K562 (cell line): Measurements from ENCODE around the gene TMPRSS9. TPM values are rescaled to one million over a fixed set of nuclear protein-coding genes. Genes with fewer than 3 reads are reported as not detected.

Source experiments
- ATAC-seq: fragments of 200-7000 bp; cut with Tn5 transposase; 3 replicates; pipeline ENCODE4 v1.9.1; 2020; ENCODE audit warnings: moderate library complexity
- BruUV-seq: library from RNA; stranded (reverse); fragments of 400-500 nt; replicated peaks from 2 replicates; lab custom pipeline; 2021; lab: Mats Ljungman, UMichigan
- CTCF ChIA-PET: fragments of 300-600 bp; formaldehyde crosslinking; extraction: SDS; loops from one replicate; lab custom pipeline; 2021; ENCODE audit warnings: low intra/inter-chr PET ratio; lab: Yijun Ruan, JAX
- POLR2A ChIA-PET: fragments of 300-600, 350-650 bp; sonication (Branson Sonifier 250); formaldehyde crosslinking; extraction: SDS; loops from one replicate; lab custom pipeline; 2021; ENCODE audit warnings: antibody characterized with exemption, inconsistent platforms; lab: Yijun Ruan, JAX
- DNase-seq, 4 experiments: peaks; one replicate each; pipeline versions ENCODE4 v3.0.0 to v3.0.0-alpha.2; 2011 to 2018; ENCODE audit warnings: low spot score in 3 of 4, mixed read lengths in 3 of 4; ENCODE audit errors: extremely low read depth in 1 of 4
- FAIRE-seq: peaks from 2 replicates; lab custom pipeline; 2011; peaks lifted over from hg19 to GRCh38; lab: Jason Lieb, UNC
- H2AFZ ChIP-seq: 2 replicates; pipeline ENCODE4 v1.6.0; 2011; ENCODE audit warnings: low read depth, low read length, control low read depth, inconsistent platforms
- H3K27ac ChIP-seq: fragments of 200-600 bp; 3 replicates; pipeline ENCODE4 v1.8.0; 2011; ENCODE audit warnings: low read depth, mild to moderate bottlenecking, control low read depth, inconsistent platforms, low read length, moderate library complexity, mixed read lengths; ENCODE audit errors: extremely low read depth
- H3K27me3 ChIP-seq, 2 experiments: fragments of 300-600 bp in 1 of 2; 2 replicates in 1 of 2; 3 replicates in 1 of 2; pipeline versions ENCODE4 v1.6.0 to v1.8.0; 2011; ENCODE audit warnings: inconsistent platforms in 2 of 2, low read length in 2 of 2, mild to moderate bottlenecking in 1 of 2, mixed read lengths in 1 of 2, moderate library complexity in 1 of 2; ENCODE audit not compliant: control insufficient read depth in 2 of 2, insufficient read depth in 2 of 2
- H3K36me3 ChIP-seq: fragments of 300-600 bp; 3 replicates; pipeline ENCODE4 v1.8.0; 2011; ENCODE audit warnings: mild to moderate bottlenecking, low read length, inconsistent platforms; ENCODE audit not compliant: control insufficient read depth, insufficient read depth
- H3K4me1 ChIP-seq, 2 experiments: fragments of 200-600 bp in 1 of 2; replicated peaks in 1 of 2; 2 replicates in 1 of 2; 3 replicates in 1 of 2; pipeline versions ENCODE4 v1.5.1 to v1.8.0; 2011; ENCODE audit warnings: inconsistent platforms in 2 of 2, low read length in 2 of 2, mild to moderate bottlenecking in 1 of 2, mixed read lengths in 1 of 2, moderate library complexity in 1 of 2; ENCODE audit not compliant: control insufficient read depth in 2 of 2, insufficient read depth in 2 of 2
- H3K4me2 ChIP-seq: 2 replicates; pipeline ENCODE4 v1.6.1; 2011; ENCODE audit warnings: low read length, control low read depth, inconsistent platforms, mixed read lengths; ENCODE audit not compliant: insufficient read depth
- H3K4me3 ChIP-seq: fragments of 200-600 bp; sonication (generic), shearing (Covaris generic); 2 replicates; pipeline ENCODE4 v1.5.1; 2016; ENCODE audit warnings: control low read depth, inconsistent platforms
- H3K79me2 ChIP-seq: fragments of 200-600 bp; 3 replicates; pipeline ENCODE4 v1.8.0; 2011; ENCODE audit warnings: low read length, inconsistent platforms; ENCODE audit not compliant: control insufficient read depth, insufficient read depth
- H3K9ac ChIP-seq, 2 experiments: 2 replicates each; pipeline versions ENCODE4 v1.6.0 to v1.6.1; 2011; ENCODE audit warnings: low read depth in 2 of 2, low read length in 2 of 2, control low read depth in 1 of 2, inconsistent platforms in 1 of 2, mild to moderate bottlenecking in 1 of 2, mixed read lengths in 1 of 2; ENCODE audit not compliant: insufficient read depth in 1 of 2
- H3K9me1 ChIP-seq: one replicate; pipeline ENCODE4 v1.6.0; 2011; ENCODE audit warnings: inconsistent platforms, mild to moderate bottlenecking, low read length, moderate library complexity; ENCODE audit not compliant: control insufficient read depth, insufficient read depth
- H3K9me3 ChIP-seq: replicated peaks from 2 replicates; pipeline ENCODE4 v1.5.1; 2011; ENCODE audit warnings: low read depth, low read length, inconsistent platforms; ENCODE audit not compliant: control insufficient read depth, insufficient read depth
- H4K20me1 ChIP-seq: replicated peaks from 2 replicates; pipeline ENCODE4 v1.6.1; 2011; ENCODE audit warnings: low read length, inconsistent platforms, mixed read lengths; ENCODE audit not compliant: control insufficient read depth, insufficient read depth
- BRF2 ChIP-seq: IDR thresholded peaks from 3 replicates; pipeline ENCODE4 v1.6.1; 2011; ENCODE audit warnings: borderline replicate concordance, mild to moderate bottlenecking; ENCODE audit not compliant: insufficient read length, insufficient read depth
- CBFA2T3 ChIP-seq: fragments of 450-650 bp; IDR thresholded peaks from 2 replicates; pipeline ENCODE4 v1.6.1; 2017
- ESRRA ChIP-seq: fragments of 450-650 bp; IDR thresholded peaks from 2 replicates; pipeline ENCODE4 v1.6.1; 2014; ENCODE audit warnings: low read depth, mild to moderate bottlenecking, moderate library complexity, borderline replicate concordance
- HOXB6 ChIP-seq: fragments of 250-450 bp; sonication (Bioruptor Pico); IDR thresholded peaks from 2 replicates; pipeline ENCODE4 v1.5.1; 2022; ENCODE audit warnings: mild to moderate bottlenecking, borderline replicate concordance
- JUND ChIP-seq, 2 experiments: IDR thresholded peaks; 2 replicates in 1 of 2; 3 replicates in 1 of 2; pipeline ENCODE4 v1.6.1; 2011; ENCODE audit warnings: borderline replicate concordance in 2 of 2, low read depth in 2 of 2, low read length in 2 of 2, improper control_type of control experiment in 1 of 2, missing biosample characterization in 1 of 2, missing genetic modification characterization in 1 of 2, missing genetic modification reagents in 1 of 2
- TFAP4 ChIP-seq: sonication (generic); formaldehyde crosslinking; IDR thresholded peaks from 2 replicates; pipeline ENCODE4 v1.8.0; 2022; ENCODE audit warnings: missing genetic modification reagents, mild to moderate bottlenecking, moderate library complexity, borderline replicate concordance
- ZFP91 ChIP-seq: sonication (generic); formaldehyde crosslinking; IDR thresholded peaks from 2 replicates; pipeline ENCODE4 v1.8.0; 2022; ENCODE audit warnings: mild to moderate bottlenecking, missing genetic modification reagents
- ZNF785 ChIP-seq: fragments of 250-450 bp; sonication (Bioruptor Pico); IDR thresholded peaks from 2 replicates; pipeline ENCODE4 v1.4.0; 2020; ENCODE audit warnings: mild to moderate bottlenecking
- WGBS: fragments of 100-300 bp; shearing (Covaris generic); methylation state at CpG from one replicate; pipeline ENCODE4 v1.1.6; 2016; ENCODE audit warnings: low coverage, mixed read lengths; ENCODE audit not compliant: insufficient coverage; ENCODE audit errors: missing lambda C conversion rate; 5-methylcytosine and 5-hydroxymethylcytosine counted together
- in situ Hi-C: fragments of 300-500 bp; cut with MboI; formaldehyde crosslinking; loops from 4 replicates; pipeline ENCODE4 v1.15.0; 2018; ENCODE audit warnings: inconsistent platforms, mixed read lengths
- intact Hi-C: fragments of 100-400 bp; cut with micrococcal nuclease; formaldehyde crosslinking; loops from 2 replicates; pipeline ENCODE4 v1.14.2; 2022
- polyA plus RNA-seq, 8 experiments: library from polyadenylated mRNA; depleted of rRNA in 4 of 8; stranded (reverse) in 5 of 8; unstranded in 3 of 8; fragments of >200 nt; fragmentation: Nextera tagmentation in 2 of 8; fragmentation: Illumina TruSeq in 1 of 8; extraction: Ambion mirVana in 2 of 8; extraction: Trizol in 1 of 8; gene quantifications; 2 replicates each; pipeline versions ENCODE4 v1.2.1 to v1.2.3, GENCODE V29; 2011 to 2014; ENCODE audit warnings: inconsistent platforms in 1 of 8, missing spikeins in 1 of 8
- total RNA-seq, 7 experiments: library from RNA; depleted of rRNA in 6 of 7; stranded (reverse); fragments of >200 nt in 6 of 7; fragmentation: Illumina TruSeq in 2 of 7; extraction: Trizol in 2 of 7; gene quantifications; 2 replicates each; pipeline versions ENCODE4 v1.2.1 to v1.2.3, GENCODE V29; 2011 to 2021; ENCODE audit warnings: low replicate concordance in 1 of 7

Gene TMPRSS9
- total and polyA plus RNA-seq, 9 of the 15 experiments (the other 6 are each of a cell fraction or from before 2014, with no cell fraction given), result 0.01 to 0.03 TPM; not detected in 7

- Histone ChIP-seq H3K4me2 (no peak overlapping the region), H4K20me1 (no peaks in the 10 kb centered on the region), H3K36me3 (no peaks in the 10 kb centered on the region), H3K9ac (no peak overlapping the region), H3K4me1 (peaks cover 6 to 15% of the 10 kb centered on the region in 2 experiments), H3K27ac (peak overlapping the region; percentile 8; the same call in 1 of the 3 replicates), H3K9me1 (no peaks in the 10 kb centered on the region), H2AFZ (peak overlapping the region; percentile 56), H3K4me3 (no peak overlapping the region), H3K9me3 (peaks cover 4% of the 10 kb centered on the region; the same call in 1 of the 2 replicates), H3K27me3 (no peaks in the 10 kb centered on the region), H3K79me2 (no peaks in the 10 kb centered on the region)
- POLR2A ChIA-PET, result interaction anchor here (0.6 to 1.2 kb wide), 2 partner anchors 193 to 419 kb away, joined by 3 read pairs; no protein-coding TSS in a partner anchor
- FAIRE-seq, result peak; percentile 23
- intact Hi-C loops, result no loop called here
- no peak for TF ChIP-seq HOXB6 (CRISPR knock-in tag)
- TF ChIP-seq ESRRA, result peak; percentile 68
- TF ChIP-seq ZNF785 (CRISPR knock-in tag), result no peak
- TF ChIP-seq TFAP4 (CRISPR knock-in tag), result no peak
- 0 out of 2 replicates have a peak, but pooled peaks have one; percentile 5 for TF ChIP-seq CBFA2T3
- no peak for TF ChIP-seq JUND (IDR thresholded peaks at IDR 0.05; ENCODE audit: borderline replicate concordance, low read depth, low read length)
- TF ChIP-seq JUND (tag; IDR thresholded peaks at IDR 0.05; ENCODE audit: borderline replicate concordance, low read depth, low read length), result no peak
- no peak for TF ChIP-seq BRF2
- TF ChIP-seq ZFP91 (CRISPR knock-in tag), result no peak
- in situ Hi-C loops, result no loop called here
- no peak for ATAC-seq
- 45% methylated on average over 11 of the region's 11 CpGs for WGBS
- DNase-seq, result peak in 1 of 4 experiments; percentile 9
- no TSS peak for BruUV-seq
- CTCF ChIA-PET, result no interaction called here
Measured at GRCh38 chr19:2372076-2372612, 12.1 kb downstream of the TMPRSS9 start.
